Activated T-helper 1 cell treated with anti-CD3 and anti-CD28 coated beads, Interleukin-12 subunit alpha, Interleukin-12 subunit beta, Interleukin-2, Interleukin-4 antibody, amounts not matched to agents 30 ng/mL and 10 ng/mL and 1 ng/mL, durations not matched to agents 14 hours and 24 hours and 36 hours (primary cell): ENCODE data around the gene KRTAP17-1. TPM values are rescaled to one million over a fixed set of nuclear protein-coding genes. Genes with fewer than 3 reads are reported as not detected.

ENCODE experiments used
- DNase-seq: peaks from one replicate; pipeline ENCODE4 v3.0.0; 2021; ENCODE audit warnings: low spot score
- H3K27ac Mint-ChIP-seq: one replicate; pipeline ENCODE4 v1.8.0; 2021; ENCODE audit warnings: mild to moderate bottlenecking, mixed read lengths
- H3K27me3 Mint-ChIP-seq: one replicate; pipeline ENCODE4 v1.8.0; 2022; ENCODE audit warnings: mild to moderate bottlenecking, moderate library complexity, mixed read lengths; ENCODE audit not compliant: insufficient read depth
- H3K36me3 Mint-ChIP-seq: one replicate; pipeline ENCODE4 v1.8.0; 2021; ENCODE audit warnings: low read depth, mixed read lengths
- H3K4me1 Mint-ChIP-seq: one replicate; pipeline ENCODE4 v1.8.0; 2021; ENCODE audit warnings: low read depth, mixed read lengths
- H3K4me3 Mint-ChIP-seq: one replicate; pipeline ENCODE4 v1.8.0; 2021; ENCODE audit warnings: mild to moderate bottlenecking, moderate library complexity, mixed read lengths
- H3K9me3 Mint-ChIP-seq: one replicate; pipeline ENCODE4 v1.8.0; 2021; ENCODE audit warnings: mixed read lengths
- intact Hi-C: fragments of 100-400 bp; cut with micrococcal nuclease; formaldehyde crosslinking; loops from one replicate; pipeline ENCODE4 v1.15.1; 2024
- total RNA-seq: library from RNA; stranded (reverse); gene quantifications from 2 replicates; pipeline ENCODE4 v1.2.3, GENCODE V29; 2022

The KRTAP17-1 gene
- total RNA-seq, 1 donor from 2014 or later, result not detected

DNA sequence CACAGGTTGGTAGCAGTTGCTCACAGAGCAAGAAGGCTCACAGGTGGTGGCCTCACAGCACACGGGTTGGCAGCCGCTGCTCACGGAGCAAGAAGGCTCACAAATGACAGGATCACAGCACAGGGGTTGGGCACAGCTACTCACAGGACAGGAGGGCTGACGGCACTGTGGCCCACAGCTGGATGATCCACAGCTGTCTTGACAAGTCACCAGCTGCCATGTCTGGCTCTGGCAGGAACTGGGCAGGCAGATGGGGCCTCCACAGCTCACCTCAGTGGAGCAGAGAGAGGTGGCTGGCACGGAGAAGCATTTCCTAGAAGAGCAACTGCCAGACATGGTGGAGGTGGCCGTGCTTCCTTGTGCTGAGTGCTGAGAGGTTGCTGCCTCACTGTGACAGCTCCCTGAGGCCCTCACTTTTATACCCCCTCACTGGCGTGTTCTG is 6.6 kb downstream of the KRTAP17-1 start, which contains the start of gene KRTAP16-1:
TSS of gene KRTAP16-1 (minus strand) at position 392 of the 442 bp plus-strand sequence. CDS start at position 336, 56 bp downstream.
- intact Hi-C loops, result loop anchor here (5.0 kb wide), 1 partner anchor 402 kb away; no protein-coding TSS in a partner anchor
- no peaks in the 10 kb centered on the region for H3K9me3 Mint-ChIP-seq
- DNase-seq, result no peak
- no peak within 1 kb of the TSS for H3K27ac Mint-ChIP-seq
- peaks cover 12% of the 10 kb centered on the region for H3K27me3 Mint-ChIP-seq
- no peaks in the 10 kb centered on the region for H3K36me3 Mint-ChIP-seq
- H3K4me1 Mint-ChIP-seq, result peaks cover 32% of the 10 kb centered on the region
- no peak within 1 kb of the TSS for H3K4me3 Mint-ChIP-seq

DNA sequence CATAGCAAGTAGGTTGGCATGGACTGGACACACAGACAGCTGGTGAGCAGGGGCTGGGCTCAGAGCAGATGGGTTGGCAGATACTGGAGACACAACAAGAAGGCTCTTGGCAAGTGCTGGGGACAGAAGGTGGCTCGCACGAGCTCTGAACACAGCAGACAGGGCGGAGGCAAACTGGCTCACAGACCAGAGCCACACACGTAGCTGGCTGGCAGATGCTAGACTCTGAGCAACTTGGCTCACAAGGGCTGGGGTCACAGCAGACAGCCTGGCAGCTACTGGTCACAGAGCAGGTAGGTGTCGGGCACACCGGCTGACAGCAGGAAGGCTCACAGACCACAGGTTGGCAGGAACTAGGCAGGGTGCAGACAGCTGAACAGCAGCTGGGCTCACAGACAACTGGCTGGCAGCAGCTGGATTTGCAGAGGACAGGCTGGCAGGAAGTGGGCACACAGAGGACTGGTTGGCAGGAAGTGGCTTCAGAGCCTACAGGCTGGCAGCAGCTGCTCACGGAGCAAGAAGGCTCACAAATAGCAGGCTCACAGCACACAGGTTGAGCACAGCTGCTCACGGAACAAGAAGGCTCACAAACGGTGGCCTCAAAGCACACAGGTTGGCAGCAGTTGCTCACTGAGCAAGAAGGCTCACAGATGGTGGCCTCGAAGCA is 7.1 kb downstream of the KRTAP17-1 start:
- Mint-ChIP-seq H3K4me1 (peaks cover 32% of the 10 kb centered on the region), H3K27ac (no peak overlapping the region), H3K36me3 (no peaks in the 10 kb centered on the region), H3K4me3 (no peak overlapping the region), H3K9me3 (no peaks in the 10 kb centered on the region), H3K27me3 (peaks cover 12% of the 10 kb centered on the region)
- DNase-seq, result no peak
- intact Hi-C loops, result loop anchor here (5.0 kb wide), 1 partner anchor 401 kb away; no protein-coding TSS in a partner anchor

- Mint-ChIP-seq H3K4me1 (peaks cover 32% of the 10 kb centered on the region), H3K9me3 (no peaks in the 10 kb centered on the region), H3K27me3 (peaks cover 12% of the 10 kb centered on the region), H3K27ac (no peak overlapping the region), H3K4me3 (no peak overlapping the region), H3K36me3 (no peaks in the 10 kb centered on the region)
- intact Hi-C loops, result loop anchor here (5.0 kb wide), 1 partner anchor 400 kb away; no protein-coding TSS in a partner anchor
- no peak for DNase-seq
Observed at GRCh38 chr17:41307647-41308046, 7.9 kb downstream of the KRTAP17-1 start.

DNA sequence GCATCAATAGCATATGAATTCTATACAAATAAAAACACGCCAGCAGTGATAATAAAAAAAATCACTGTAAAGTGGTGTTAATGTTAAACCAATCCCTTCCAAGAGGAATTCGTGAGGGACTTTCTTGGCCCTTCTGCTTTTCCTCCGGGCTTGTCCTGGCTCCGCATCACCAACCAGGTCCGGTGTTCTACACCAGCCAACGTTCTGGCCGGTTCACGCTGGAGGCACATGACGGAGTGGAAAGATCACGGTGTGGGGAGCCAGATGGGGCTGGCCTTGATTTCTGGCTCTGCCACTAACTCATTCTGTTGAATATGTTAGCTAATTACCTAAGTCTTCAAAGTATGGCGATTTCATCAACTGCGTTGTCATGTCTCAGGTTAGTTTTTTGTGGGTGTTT is 11.4 kb downstream of the KRTAP17-1 start:
- no peak for DNase-seq
- Mint-ChIP-seq H3K27ac (no peak overlapping the region), H3K4me3 (no peak overlapping the region), H3K9me3 (no peaks in the 10 kb centered on the region), H3K36me3 (no peaks in the 10 kb centered on the region), H3K4me1 (peaks cover 16% of the 10 kb centered on the region), H3K27me3 (peaks cover 9% of the 10 kb centered on the region)
- intact Hi-C loops, result no loop called here

GRCh38 chr17:41302981-41303380 is 12.5 kb downstream of the KRTAP17-1 start:
- peaks cover 11% of the 10 kb centered on the region for H3K27me3 Mint-ChIP-seq
- H3K4me3 Mint-ChIP-seq, result no peak overlapping the region
- H3K4me1 Mint-ChIP-seq, result peaks cover 5% of the 10 kb centered on the region
- no peak for DNase-seq
- H3K36me3 Mint-ChIP-seq, result no peaks in the 10 kb centered on the region
- H3K27ac Mint-ChIP-seq, result no peak overlapping the region
- no peaks in the 10 kb centered on the region for H3K9me3 Mint-ChIP-seq
- intact Hi-C loops, result no loop called here

DNA sequence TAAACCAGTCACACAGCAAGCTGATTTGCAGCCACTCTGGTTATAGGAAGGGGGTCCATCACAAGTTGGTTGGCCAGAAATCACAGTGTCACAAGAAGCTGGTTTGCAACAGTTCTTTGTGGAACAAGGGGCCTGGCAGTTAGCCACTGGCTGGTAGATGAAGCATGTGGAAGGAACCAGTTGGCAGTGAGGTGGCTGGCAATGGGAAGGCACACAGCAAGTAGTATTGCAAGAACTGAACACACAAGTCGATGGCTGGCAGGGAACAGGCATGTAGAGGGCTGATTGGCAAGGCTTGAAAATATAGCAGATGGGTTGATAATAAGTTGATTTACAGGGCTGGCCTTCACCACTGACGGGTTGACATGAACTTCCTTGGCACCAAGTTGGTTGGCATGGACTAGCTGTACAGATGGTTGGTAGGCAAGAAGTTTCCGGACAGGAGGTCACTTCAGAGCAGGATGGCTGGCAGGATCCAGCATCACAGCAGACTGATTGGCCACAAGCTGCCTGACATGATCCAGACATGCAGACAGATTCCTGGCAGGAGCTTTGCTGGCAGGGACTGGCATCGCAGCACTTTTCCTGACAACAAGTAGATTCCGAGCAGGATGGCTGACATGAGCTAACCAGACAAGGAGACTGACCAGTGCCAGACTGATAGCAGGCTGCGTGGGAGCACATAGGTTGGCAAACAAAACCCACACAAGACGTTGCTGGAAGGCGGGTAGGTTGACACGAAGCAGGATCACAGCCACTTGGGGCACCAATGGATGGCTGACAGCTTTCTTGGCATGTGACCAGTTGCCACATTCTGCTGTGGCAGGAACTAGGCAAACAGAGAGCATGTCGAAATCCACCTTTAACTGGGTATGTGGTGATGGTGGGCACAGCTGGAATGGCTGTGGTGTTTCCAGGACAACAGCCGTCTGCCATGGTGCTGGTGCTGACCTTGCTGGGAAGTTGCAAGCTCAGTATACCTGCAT is 13.3 kb downstream of the KRTAP17-1 start, which contains the start of gene KRTAP29-1:
TSS of gene KRTAP29-1 (minus strand) at position 936 of the 986 bp plus-strand sequence. CDS start at position 936, 0 bp downstream.
- DNase-seq, result no peak
- no peak within 1 kb of the TSS for H3K27ac Mint-ChIP-seq
- intact Hi-C loops, result no loop called here
- H3K4me1 Mint-ChIP-seq, result no peaks in the 10 kb centered on the region
- H3K9me3 Mint-ChIP-seq, result no peaks in the 10 kb centered on the region
- peaks cover 5% of the 10 kb centered on the region for H3K27me3 Mint-ChIP-seq
- no peaks in the 10 kb centered on the region for H3K36me3 Mint-ChIP-seq
- H3K4me3 Mint-ChIP-seq, result no peak within 1 kb of the TSS

DNA sequence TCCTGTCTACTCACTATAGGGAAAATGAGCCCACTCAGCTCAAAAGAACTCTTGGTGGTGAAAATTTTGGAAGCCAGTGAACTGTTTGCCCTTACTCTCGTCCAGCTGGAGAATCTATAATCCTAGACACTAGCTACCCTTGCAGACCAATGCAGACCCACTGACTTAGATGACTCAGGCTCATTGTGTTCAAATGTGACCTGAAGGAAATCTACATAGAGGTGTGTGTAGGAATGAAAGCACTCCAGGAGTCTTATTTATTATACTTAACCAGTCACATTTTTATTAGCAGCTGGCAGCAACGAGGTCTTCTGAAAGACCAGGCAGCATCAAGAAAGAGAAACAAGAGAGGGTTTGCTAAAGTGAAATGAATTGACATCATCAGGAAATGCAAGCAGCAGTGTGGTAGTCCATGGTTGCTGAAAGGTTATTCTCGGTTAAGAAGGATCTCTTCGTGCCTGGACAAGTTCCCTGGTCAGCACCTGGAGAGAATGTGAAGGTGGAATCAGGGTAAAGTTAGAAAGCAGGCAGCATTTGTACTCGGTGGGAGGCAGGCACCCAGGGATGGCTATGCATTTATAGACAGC is 14.2 kb downstream of the KRTAP17-1 start:
- no peak for DNase-seq
- H3K4me1 Mint-ChIP-seq, result no peaks in the 10 kb centered on the region
- peaks cover 2% of the 10 kb centered on the region for H3K27me3 Mint-ChIP-seq
- no peaks in the 10 kb centered on the region for H3K9me3 Mint-ChIP-seq
- no peak overlapping the region for H3K4me3 Mint-ChIP-seq
- no peaks in the 10 kb centered on the region for H3K36me3 Mint-ChIP-seq
- no peak overlapping the region for H3K27ac Mint-ChIP-seq
- intact Hi-C loops, result no loop called here

DNA sequence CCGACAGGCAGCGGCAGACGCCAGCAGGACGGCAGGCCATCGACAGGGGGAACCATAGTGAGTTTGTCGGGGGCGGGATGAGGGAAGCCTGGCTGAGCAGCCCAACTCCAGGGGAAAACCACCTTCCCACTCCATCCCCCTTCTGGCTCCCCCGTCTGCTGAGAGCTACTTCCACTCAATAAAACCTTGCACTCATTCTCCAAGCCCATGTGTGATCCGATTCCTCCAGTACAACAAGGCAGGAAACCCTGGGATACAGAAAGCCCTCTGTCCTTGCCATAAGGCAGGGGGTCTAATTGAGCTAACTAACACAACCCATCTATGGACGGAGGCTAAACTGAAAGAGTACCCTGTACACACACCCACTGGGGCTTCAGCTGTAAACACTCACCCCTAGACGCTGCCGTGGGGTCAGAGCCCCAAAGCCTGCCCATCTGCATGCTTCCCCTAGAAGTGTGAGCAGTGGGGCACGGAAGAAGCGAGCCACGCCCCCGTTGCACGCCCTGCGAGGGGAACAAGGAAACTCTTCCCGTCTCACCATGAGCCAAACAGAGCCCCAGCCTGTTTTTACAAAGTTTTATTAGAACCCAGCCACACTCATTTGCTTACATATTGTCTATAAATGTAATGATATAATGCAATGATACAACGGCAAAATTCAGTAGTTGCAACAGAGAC is 16.9 kb downstream of the KRTAP17-1 start:
- intact Hi-C loops, result no loop called here
- H3K36me3 Mint-ChIP-seq, result no peaks in the 10 kb centered on the region
- DNase-seq, result no peak
- H3K4me3 Mint-ChIP-seq, result no peak overlapping the region
- no peak overlapping the region for H3K27ac Mint-ChIP-seq
- H3K27me3 Mint-ChIP-seq, result peaks cover 4% of the 10 kb centered on the region
- no peaks in the 10 kb centered on the region for H3K4me1 Mint-ChIP-seq
- no peaks in the 10 kb centered on the region for H3K9me3 Mint-ChIP-seq

DNA sequence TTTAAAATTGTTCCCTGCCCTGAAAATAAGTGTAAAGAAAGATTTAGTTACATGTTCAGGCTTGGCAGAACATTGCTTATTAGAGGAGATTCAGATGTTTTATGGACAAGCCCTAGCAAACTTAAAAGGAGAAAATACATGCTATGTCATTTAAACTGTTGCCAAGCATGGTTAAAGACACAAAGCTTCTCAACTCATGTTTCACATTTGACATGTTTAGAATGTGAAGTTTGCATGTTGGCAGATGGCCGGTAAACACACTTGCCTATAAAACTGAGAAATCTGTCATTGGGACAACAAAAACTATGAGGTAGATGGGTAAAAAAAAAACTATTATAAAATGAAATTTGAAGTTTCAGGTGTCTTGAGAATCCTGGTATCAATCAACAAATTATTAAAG is 18.7 kb downstream of the KRTAP17-1 start:
- H3K36me3 Mint-ChIP-seq, result no peaks in the 10 kb centered on the region
- intact Hi-C loops, result no loop called here
- H3K27ac Mint-ChIP-seq, result no peak overlapping the region
- H3K4me1 Mint-ChIP-seq, result no peaks in the 10 kb centered on the region
- no peaks in the 10 kb centered on the region for H3K9me3 Mint-ChIP-seq
- DNase-seq, result no peak
- H3K4me3 Mint-ChIP-seq, result no peak overlapping the region
- peaks cover 9% of the 10 kb centered on the region for H3K27me3 Mint-ChIP-seq

- intact Hi-C loops, result no loop called here
- Mint-ChIP-seq H3K4me3 (no peak overlapping the region), H3K9me3 (no peaks in the 10 kb centered on the region), H3K27ac (no peak overlapping the region), H3K36me3 (no peaks in the 10 kb centered on the region), H3K4me1 (no peaks in the 10 kb centered on the region), H3K27me3 (peaks cover 9% of the 10 kb centered on the region)
- DNase-seq, result no peak
Observed at GRCh38 chr17:41294016-41294415, 21.5 kb downstream of the KRTAP17-1 start.

GRCh38 chr17:41287050-41287449 is 28.5 kb downstream of the KRTAP17-1 start:
- H3K4me3 Mint-ChIP-seq, result no peak overlapping the region
- H3K27me3 Mint-ChIP-seq, result peaks cover 2% of the 10 kb centered on the region
- no peak overlapping the region for H3K27ac Mint-ChIP-seq
- no peaks in the 10 kb centered on the region for H3K36me3 Mint-ChIP-seq
- no peak for DNase-seq
- no peaks in the 10 kb centered on the region for H3K9me3 Mint-ChIP-seq
- intact Hi-C loops, result no loop called here
- H3K4me1 Mint-ChIP-seq, result no peaks in the 10 kb centered on the region

DNA sequence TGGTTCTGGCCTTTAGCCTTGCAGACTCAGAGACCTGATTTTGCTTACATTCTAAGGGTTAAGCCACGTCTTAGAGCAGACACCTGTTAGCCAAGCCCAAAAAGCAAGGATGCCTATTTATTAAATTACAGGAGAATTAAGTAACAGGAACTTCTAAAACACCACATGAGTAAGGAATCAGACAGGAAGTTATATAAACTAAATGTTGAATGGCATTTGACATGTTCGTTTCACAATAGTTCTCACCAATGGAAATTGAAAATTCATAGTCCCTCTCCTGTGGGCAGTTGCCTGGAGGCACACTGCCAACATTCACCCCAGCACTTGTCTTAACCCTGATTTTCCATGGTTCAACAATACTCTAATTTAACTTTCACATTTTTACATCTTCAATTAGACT is 31.0 kb downstream of the KRTAP17-1 start:
- no peaks in the 10 kb centered on the region for H3K9me3 Mint-ChIP-seq
- no peak overlapping the region for H3K27ac Mint-ChIP-seq
- intact Hi-C loops, result no loop called here
- DNase-seq, result no peak
- peaks cover 2% of the 10 kb centered on the region for H3K27me3 Mint-ChIP-seq
- H3K4me3 Mint-ChIP-seq, result no peak overlapping the region
- H3K4me1 Mint-ChIP-seq, result no peaks in the 10 kb centered on the region
- H3K36me3 Mint-ChIP-seq, result no peaks in the 10 kb centered on the region
